Stimulated activated CD4-positive, alpha-beta T cell treated with anti-CD3 and anti-CD28 coated beads, Interleukin-15, amount 100 ng/mL, for 48 hours (primary cell): ENCODE results near the gene SLC13A4.
"Not testable (repeated sequence)": the region's sequence is repeated elsewhere in the genome, so short reads cannot be mapped to it uniquely, and the experiment has no call there.

Experiments used
- DNase-seq, 2 donors: peaks; one replicate each; pipeline ENCODE4 v3.0.0-alpha.2; 2020; ENCODE audit warnings: low read depth in 2 of 2

The SLC13A4 gene

DNA sequence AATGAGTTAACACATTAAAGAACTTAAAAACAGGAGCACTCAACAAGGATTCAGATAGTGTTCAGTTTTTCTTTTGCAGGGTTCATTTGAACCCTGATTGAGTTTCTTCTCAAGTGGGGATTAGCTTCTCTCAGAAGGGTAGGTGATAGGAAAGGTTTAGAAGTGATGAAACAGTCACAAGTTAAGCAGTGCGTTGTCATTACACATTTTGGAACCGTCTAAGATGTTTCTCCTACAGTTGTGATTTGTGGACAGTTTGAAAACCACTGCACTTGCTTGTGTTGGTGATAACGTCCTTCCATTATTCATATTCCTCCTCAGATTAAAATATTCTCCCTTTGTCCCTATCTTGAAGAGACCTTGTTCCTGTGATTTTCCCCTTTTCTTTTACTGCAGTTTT is 62.9 kb downstream of the SLC13A4 start:
- no peak for DNase-seq

DNA sequence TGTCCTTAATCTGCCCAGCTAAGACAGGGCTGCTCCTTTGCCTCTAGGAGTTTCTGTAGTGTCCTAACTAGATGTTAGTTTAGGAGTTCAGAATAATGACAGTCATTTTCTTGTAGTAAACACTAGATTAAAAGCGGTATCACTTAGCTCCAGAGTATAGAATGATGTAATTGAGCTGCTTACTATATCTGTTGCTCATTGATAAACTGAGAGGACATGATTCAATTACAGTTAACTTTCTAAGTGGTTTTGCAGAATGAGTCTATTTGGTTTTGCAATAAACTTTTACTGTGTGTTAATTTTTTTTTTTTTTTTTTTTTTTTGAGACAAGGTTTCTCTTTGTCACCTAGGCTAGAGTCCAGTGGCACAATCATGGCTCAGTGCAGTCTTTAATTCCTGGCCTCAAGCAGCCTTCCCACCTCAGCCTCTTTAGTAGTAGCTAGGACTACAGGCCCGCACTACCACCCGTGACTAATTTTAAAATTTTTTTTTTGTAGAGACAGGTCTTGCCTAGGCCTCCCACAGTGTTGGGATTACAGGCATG is 63.9 kb downstream of the SLC13A4 start:
- DNase-seq: no peak

DNA sequence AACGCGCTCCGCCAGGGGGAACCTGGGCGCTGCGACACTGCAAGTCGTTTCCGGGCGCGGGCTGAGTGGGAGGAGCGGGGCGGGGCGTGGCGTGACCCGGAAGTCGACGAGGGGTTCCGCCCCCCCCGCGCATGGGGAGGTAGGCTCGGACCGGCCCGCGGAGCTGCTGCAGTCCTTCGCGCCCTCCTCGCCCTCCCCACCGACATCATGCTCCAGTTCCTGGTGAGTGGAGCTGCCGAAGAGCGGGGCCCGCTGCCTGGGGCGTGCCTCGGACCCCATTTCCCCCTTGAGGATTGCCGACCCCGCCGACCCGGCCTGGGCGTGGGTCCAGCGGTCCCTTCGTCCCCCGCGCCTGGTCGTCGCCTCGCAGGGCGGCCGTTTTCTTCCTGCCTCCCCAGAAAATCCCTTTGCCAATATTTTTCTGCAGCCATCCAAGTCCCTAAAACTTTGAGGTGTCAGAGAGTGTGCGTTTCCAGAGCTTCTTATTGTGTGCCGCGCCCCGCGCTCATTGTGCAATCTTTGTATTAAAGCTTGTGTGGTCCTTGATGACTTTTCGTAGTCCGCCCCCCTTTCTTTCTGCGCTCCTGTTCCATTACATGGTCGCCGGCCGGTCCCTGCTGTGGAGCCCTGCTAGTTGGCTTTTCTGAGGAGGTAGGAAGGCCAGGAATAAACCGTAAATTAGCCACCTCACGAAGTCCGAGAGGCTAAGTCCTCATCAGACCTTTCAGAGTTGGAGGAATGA is 65.4 kb downstream of the SLC13A4 start, which contains the start of gene STMP1:
Gene STMP1 (plus strand): TSS at position 142 of the 742 bp plus-strand sequence.
- DNase-seq: peak; percentile 94

DNA sequence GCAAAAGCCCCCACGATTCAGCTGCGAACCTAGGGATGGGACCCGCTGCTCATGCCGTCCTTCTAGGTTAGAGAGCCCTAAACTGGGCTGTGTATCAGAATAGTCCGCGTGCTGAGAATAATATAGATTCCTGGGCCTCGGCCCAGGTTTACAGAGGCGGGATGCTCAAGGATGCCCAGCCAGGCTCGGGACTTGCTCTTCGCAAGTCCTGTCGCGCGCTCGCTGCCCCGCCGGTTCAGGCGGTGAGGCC is 65.9 kb downstream of the SLC13A4 start:
- DNase-seq: no peak

DNA sequence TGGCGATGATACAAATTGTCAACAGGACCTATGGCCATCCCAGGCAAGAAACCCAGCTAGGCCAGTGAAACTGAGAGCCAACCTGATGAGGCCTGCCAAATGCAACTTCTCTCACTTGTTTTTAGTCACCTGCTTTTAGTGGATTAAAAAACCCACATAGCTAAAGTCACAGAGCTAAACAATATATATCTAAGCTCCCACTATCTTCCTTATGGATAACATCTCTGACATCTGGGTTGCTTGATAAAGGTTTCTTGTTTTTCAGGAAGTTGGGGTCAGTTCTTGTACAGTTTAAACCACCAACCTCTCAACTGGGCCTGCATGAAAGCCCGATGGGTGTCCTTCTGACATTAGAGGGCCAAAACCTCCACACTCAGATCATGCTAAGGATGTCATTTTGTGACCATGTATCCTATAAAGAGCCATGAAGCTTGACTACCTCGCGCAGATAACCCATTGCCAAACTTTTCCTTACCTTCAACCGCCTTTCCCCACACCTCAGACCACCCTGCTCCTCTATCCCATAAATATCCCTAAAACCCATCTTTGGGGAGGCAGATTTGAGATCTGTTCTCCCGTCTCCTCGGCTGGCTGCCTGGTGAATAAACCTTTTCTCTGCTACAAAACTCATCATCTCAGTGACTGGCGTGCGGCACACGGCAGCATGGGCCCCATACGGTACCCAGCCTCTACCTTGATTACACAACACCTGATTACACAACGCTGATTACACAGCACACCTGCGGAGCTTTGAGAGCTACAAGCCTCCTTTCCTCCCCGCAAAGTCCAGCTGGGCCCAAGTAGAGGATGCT is 66.5 kb downstream of the SLC13A4 start:
- no peak for DNase-seq

- no peak for DNase-seq
These were observed 68.7 kb downstream of the SLC13A4 start for GRCh38 chr7:135659159-135659846.

DNA sequence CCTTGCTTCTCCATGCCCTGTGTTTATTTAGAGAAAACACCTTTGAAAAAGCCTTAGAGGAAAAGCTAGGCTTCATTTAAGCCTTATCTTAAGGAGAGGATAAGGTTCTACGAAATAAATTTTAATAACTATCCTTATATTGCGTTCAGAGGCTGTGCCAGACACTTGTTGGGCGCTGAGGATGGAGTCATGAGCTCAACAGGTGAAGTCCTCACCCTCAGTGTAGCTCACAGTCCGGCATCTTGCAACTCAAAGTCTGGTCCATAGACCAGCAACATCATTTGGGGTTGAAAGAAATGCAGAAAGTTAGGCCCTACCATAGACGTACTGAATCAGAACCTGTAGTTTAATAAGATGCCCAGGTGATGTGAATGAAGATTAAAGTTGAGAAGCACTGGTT is 69.4 kb downstream of the SLC13A4 start:
- no peak for DNase-seq

DNA sequence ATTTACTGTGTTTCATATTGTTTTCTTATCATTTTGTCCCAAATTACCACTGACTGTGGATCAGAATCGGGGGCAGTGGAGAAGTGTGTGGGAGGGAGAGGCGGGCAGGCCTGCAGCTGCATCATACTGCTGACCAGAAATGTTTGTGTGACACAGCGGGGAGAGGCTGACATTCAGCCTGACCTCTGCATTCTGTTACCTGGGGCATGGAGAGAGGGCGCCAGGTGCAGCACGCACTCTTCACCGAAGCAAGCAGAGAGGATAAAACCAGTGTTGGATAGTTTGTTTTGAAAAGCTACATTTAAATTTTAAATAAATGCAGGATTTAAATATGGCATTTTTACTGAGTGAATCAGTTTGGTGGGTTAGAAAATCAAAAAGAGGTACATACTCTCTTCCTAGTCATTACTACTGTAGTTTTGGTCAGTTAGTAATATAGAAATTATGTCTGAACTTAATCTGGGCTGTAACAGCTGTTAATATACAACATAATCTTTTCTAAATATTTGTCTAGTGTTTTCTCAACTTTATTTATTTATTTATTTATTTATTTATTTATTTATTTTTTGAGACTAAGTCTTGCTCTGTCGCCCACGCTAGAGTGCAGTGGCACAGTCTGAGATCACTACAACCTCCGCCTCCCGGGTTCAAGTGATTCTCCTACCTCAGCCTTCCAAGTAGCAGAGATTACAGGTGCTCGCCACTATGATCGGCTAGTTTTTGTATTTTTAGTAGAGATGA is 74.5 kb downstream of the SLC13A4 start:
- DNase-seq: no peak

DNA sequence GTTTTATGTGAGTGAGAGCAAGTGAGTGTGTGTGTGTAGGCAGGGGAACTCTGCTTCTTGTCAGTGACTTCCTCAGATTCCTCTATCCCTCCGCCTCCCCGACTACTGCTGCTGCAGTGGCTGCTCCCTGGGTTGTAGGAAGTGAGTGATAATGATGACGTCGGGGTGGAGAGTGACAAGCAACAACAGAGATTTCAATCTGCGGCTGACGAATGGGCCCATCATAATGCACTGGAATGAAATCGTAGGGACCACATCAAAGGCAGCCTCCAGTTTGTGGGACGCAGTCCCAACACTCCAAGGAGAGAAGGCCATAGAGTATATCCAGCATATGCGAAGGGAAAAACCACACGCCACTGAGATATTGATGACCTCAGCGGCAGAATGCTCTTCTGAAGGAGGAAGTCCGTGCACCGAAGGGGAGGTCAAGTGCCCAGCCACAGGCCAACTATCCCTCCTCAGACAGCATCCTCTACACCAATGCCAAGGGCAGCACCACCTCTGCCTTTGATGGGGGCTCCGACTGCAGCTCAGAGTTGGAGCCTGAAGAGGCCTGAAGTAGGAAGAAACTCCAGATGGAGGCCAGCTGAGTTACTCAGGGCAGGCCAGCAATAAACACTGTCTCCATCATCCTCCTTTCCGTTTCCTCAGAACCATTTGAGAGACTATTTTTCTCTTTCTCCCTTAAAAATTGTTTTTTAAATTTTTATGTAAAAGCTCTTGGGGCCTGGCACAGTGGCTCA is 77.0 kb downstream of the SLC13A4 start:
- DNase-seq: no peak

- DNase-seq: no peak
These were observed 79.8 kb downstream of the SLC13A4 start for GRCh38 chr7:135648235-135648634.

DNA sequence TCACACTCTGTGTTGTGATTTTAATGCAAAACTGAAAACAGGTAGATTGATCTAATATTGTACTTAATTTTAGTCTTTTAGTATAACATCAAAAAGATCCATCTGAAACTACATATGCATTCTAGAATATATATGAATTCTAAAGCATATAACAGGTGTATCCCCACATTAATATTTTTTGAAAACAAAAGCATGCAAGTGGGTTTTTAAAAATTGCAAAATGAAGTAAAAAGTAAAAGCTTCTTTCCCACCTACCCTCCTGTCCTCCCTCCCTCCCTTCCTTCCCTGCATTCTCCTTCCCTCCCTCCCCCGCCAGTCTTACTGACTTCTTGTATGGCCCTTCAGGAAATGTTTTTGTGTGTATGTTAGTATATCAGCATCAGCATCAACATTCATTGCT is 80.2 kb downstream of the SLC13A4 start:
- DNase-seq: no peak

DNA sequence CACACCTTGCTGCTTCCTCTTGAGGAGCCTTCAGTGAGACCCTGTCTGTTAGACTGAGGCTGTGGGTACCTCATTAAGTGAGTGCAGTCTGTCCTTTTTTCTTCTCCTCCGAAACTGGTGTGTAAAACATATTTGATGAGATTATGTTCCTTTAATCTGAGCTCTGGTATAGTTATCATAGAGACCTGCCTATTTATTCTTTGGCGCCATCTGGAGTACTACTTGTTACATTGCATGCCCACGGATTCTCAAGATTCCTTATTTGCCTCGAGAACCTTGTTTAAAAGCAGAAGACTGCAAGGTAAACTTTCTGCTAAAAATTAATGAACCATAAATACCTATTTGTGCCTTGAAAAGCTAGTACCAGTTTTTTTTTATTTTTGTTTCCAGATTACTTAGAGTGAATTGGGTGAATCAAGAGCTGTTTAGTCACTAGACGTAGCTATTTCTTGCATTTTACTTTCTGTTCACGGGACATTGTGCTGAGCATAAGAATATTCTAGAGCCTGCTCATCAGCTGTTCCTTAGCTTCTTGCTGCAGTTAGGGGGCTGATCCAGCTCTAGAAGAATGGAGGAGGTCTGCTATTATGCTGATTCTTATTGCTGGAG is 82.6 kb downstream of the SLC13A4 start:
- DNase-seq: no peak

DNA sequence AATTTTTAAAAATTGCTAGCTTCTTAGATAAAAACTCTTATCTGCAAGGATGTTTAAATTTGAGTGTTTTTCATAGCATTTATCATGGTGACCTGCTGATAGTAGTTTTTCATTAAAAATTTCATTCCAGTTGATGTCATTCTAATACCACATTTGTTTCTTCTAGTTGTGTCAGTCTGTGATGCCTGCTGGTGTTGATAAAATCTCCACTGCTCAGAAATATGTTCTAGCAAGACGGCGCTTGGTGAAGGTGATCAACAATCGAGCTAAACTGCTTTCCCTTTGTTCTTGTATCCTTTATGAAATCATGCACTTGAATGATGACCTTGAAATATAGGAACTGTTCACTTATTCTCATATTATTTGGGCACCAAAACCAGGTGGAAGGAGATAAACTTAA is 83.3 kb downstream of the SLC13A4 start:
- DNase-seq: no peak

DNA sequence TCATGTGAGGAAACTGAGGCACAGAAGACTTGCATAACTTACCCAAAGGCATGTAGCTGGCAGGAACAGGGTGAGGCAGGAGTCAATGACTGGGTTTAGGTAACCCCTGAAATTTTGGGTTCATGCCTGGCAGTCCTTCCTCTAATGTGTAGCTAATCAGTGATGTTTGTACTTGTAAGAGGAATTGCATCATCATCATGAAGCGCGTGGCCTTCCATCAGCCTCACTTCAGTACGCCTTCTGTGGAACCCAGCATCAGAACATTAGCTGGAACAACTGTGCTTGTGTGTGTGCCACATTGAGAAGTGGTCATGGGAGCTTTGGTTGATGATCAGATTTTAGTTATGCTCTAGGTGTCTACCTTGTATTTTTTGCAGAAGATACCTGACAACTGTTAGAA is 83.8 kb downstream of the SLC13A4 start:
- no peak for DNase-seq

GRCh38 chr7:135639690-135640089 is 88.3 kb downstream of the SLC13A4 start:
- not testable (repeated sequence) for DNase-seq

DNA sequence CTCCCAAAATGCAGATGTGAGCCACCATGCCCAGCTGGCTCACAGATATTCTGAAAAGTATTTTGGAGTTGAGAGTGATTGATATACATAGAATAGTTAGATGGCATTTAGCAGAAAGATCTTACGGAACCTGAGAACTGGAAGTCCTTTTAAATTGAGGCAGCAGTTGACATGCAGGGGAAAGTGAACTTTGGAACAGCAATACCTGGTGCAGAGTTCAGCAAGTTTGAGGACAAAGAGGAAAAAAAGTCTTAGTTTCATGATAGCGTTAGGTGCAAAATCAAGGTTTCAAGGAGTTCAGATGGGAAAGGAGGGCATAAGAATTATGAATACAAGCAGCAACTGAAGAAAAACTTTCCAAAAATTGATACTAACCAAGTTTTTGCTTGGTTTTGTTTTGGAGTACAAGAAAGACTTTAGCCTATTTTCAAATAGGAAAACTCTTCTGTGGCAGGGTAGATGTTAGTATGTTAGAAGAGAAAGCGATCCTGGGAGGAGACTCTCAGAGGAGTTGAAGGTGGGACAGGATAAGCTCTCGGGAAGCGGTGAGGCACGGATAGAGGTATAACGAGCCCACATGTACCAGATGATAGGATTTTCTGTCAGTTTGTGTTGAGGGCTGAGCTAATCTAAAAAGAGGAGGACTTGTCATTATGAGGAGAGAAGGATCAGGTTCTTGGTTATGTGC is 93.7 kb downstream of the SLC13A4 start:
- no peak for DNase-seq
